ENCODE data around the gene CCDC97. TPM values are rescaled to one million over a fixed set of nuclear protein-coding genes. Genes with fewer than 3 reads are reported as not detected.
"Not testable (repeated sequence)": the region's sequence is repeated elsewhere in the genome, so short reads cannot be mapped to it uniquely, and the experiment has no call there.

CCDC97 gene
- polyA plus RNA-seq, 1 of the 3 experiments (the other 2 are of a cell fraction), result 9.6 TPM

- POLR2A ChIA-PET, result no interaction called here
- no peak overlapping the region for H3K27ac ChIP-seq (ENCODE audit: low read depth in 2 of 2, low read length in 1 of 2)
Observed at GRCh38 chr19:41278478-41278877, 31.5 kb upstream of the CCDC97 start.

GRCh38 chr19:41288673-41289530, 21.1 kb upstream of the CCDC97 start:
- H3K9me2 ChIP-seq, result no peaks in the 10 kb centered on the region
- H3K9me3 ChIP-seq, result no peaks in the 10 kb centered on the region
- no peak for TF ChIP-seq EP300 (IDR thresholded peaks at IDR 0.05; ENCODE audit: borderline replicate concordance in 1 of 2, low read depth in 1 of 2, low read length in 1 of 2)
- no peak for TF ChIP-seq ELF1 (IDR thresholded peaks at IDR 0.05)
- TF ChIP-seq USF2 (IDR thresholded peaks at IDR 0.05; ENCODE audit: borderline replicate concordance, low read depth, low read length), result no peak
- no peak for TF ChIP-seq FOXM1 (IDR thresholded peaks at IDR 0.05; ENCODE audit: low read depth)
- TF ChIP-seq USF1 (IDR thresholded peaks at IDR 0.05; ENCODE audit: borderline replicate concordance, low read depth), result no peak
- TF ChIP-seq NRF1 (IDR thresholded peaks at IDR 0.05; ENCODE audit: low read depth, low read length), result no peak
- no peak for TF ChIP-seq MEF2A (IDR thresholded peaks at IDR 0.05; ENCODE audit: borderline replicate concordance, low read depth)
- TF ChIP-seq FOXJ3 (CRISPR knock-in tag; IDR thresholded peaks at IDR 0.05), result no peak
- TF ChIP-seq RCOR1 (IDR thresholded peaks at IDR 0.05; ENCODE audit: low read length), result no peak
- TF ChIP-seq GATA2 (CRISPR knock-in tag; IDR thresholded peaks at IDR 0.05), result no peak
- no peak for TF ChIP-seq TCF12 (IDR thresholded peaks at IDR 0.05)
- no peak for TF ChIP-seq RFX5 (IDR thresholded peaks at IDR 0.05; ENCODE audit: low read length)
- 97% methylated on average over 3 of the region's 3 CpGs for WGBS (ENCODE audit: low lambda C conversion rate)
- CTCF ChIA-PET, result interaction anchor here (12.4 kb wide), 1 partner anchor 18 kb away, joined by 105 read pairs; no protein-coding TSS in a partner anchor
- peaks cover 3% of the 10 kb centered on the region for H3F3A ChIP-seq (replicated peaks; ENCODE audit: insufficient read depth)
- H3K79me2 ChIP-seq (ENCODE audit: insufficient read depth), result peaks cover 42% of the 10 kb centered on the region; the same call in 1 of the 2 replicates
- peaks cover 72 to 88% of the 10 kb centered on the region in 2 experiments for H3K36me3 ChIP-seq (replicated peaks in 1 of 2; ENCODE audit: control insufficient read depth in 1 of 2, insufficient read depth in 2 of 2, low read length in 1 of 2)
- no peaks in the 10 kb centered on the region for H3K4me1 ChIP-seq (ENCODE audit: control insufficient read depth in 1 of 2, insufficient read depth in 2 of 2, low read depth in 1 of 2, low read length in 1 of 2)
- H3K27me3 ChIP-seq (ENCODE audit: insufficient read depth), result no peaks in the 10 kb centered on the region
- H3K9ac ChIP-seq, result no peak overlapping the region
- no peak for DNase-seq
- POLR2A ChIA-PET, result no interaction called here
- H4K20me1 ChIP-seq (ENCODE audit: insufficient read depth), result no peaks in the 10 kb centered on the region
- no peak overlapping the region for H3K27ac ChIP-seq (ENCODE audit: low read depth in 2 of 2, low read length in 1 of 2)
- H2AFZ ChIP-seq (ENCODE audit: low read depth), result no peak overlapping the region
- H3K4me2 ChIP-seq, result no peak overlapping the region
- no peak overlapping the region for H3K4me3 ChIP-seq (ENCODE audit: low read depth in 2 of 2, low read length in 1 of 2)

More at GRCh38 chr19:41278478-41278877, 31.5 kb upstream of the CCDC97 start:
- Histone ChIP-seq H3K79me2 (ENCODE audit: insufficient read depth) (peaks cover 15% of the 10 kb centered on the region), H2AFZ (ENCODE audit: low read depth) (no peak overlapping the region), H3K9me2 (no peaks in the 10 kb centered on the region), H3K4me1 (ENCODE audit: control insufficient read depth in 1 of 2, insufficient read depth in 2 of 2, low read depth in 1 of 2, low read length in 1 of 2) (no peaks in the 10 kb centered on the region), H3F3A (replicated peaks; ENCODE audit: insufficient read depth) (peaks cover 5% of the 10 kb centered on the region), H3K27me3 (ENCODE audit: insufficient read depth) (no peaks in the 10 kb centered on the region), H3K36me3 (replicated peaks in 1 of 2; ENCODE audit: control insufficient read depth in 1 of 2, insufficient read depth in 2 of 2, low read length in 1 of 2) (peaks cover 81 to 93% of the 10 kb centered on the region in 2 experiments), H4K20me1 (ENCODE audit: insufficient read depth) (0 out of 2 replicates have a peak, but pooled peaks cover 4% of the 10 kb centered on the region), H3K9ac (no peak overlapping the region), H3K4me2 (no peak overlapping the region), H3K4me3 (ENCODE audit: low read depth in 2 of 2, low read length in 1 of 2) (no peak overlapping the region), H3K9me3 (no peaks in the 10 kb centered on the region)
- 100% methylated on average over 2 of the region's 2 CpGs for WGBS (ENCODE audit: low lambda C conversion rate)
- TF ChIP-seq TCF12 (IDR thresholded peaks at IDR 0.05) (no peak), RXRA (IDR thresholded peaks at IDR 0.05; ENCODE audit: borderline replicate concordance, low read depth) (no peak), GABPA (IDR thresholded peaks at IDR 0.05; ENCODE audit: low read depth) (no peak), SMC3 (IDR thresholded peaks at IDR 0.05; ENCODE audit: low read depth, low read length) (no peak), RCOR1 (IDR thresholded peaks at IDR 0.05; ENCODE audit: low read length) (no peak), GATA2 (CRISPR knock-in tag; IDR thresholded peaks at IDR 0.05) (no peak), NRF1 (IDR thresholded peaks at IDR 0.05; ENCODE audit: low read depth, low read length) (no peak), YY1 (IDR thresholded peaks at IDR 0.05; ENCODE audit: low read depth) (no peak), FOSL2 (IDR thresholded peaks at IDR 0.05; ENCODE audit: borderline replicate concordance, low read depth) (no peak), RAD21 (IDR thresholded peaks at IDR 0.05; ENCODE audit: low read length) (no peak), TAF1 (IDR thresholded peaks at IDR 0.05; ENCODE audit: borderline replicate concordance, low read depth, low read length) (no peak), SIN3A (IDR thresholded peaks at IDR 0.05; ENCODE audit: borderline replicate concordance, low read depth, low read length) (no peak), EP300 (IDR thresholded peaks at IDR 0.05; ENCODE audit: borderline replicate concordance in 1 of 2, low read depth in 1 of 2, low read length in 1 of 2) (no peak)
- CTCF ChIA-PET, result interaction anchor here (2.5 kb wide), 1 partner anchor 30 kb away, joined by 10 read pairs; no protein-coding TSS in a partner anchor
- DNase-seq, result no peak

GRCh38 chr19:41289814-41290213, 20.2 kb upstream of the CCDC97 start:
- not testable (repeated sequence) for H4K20me1 ChIP-seq (ENCODE audit: insufficient read depth)

More at GRCh38 chr19:41289814-41290213, 20.2 kb upstream of the CCDC97 start:
- not testable (repeated sequence) for H3F3A ChIP-seq (replicated peaks; ENCODE audit: insufficient read depth); H3K27ac ChIP-seq (ENCODE audit: low read depth in 2 of 2, low read length in 1 of 2); DNase-seq; H3K9me3 ChIP-seq; H3K4me2 ChIP-seq; H3K4me3 ChIP-seq (ENCODE audit: low read depth in 2 of 2, low read length in 1 of 2); H3K4me1 ChIP-seq (ENCODE audit: control insufficient read depth in 1 of 2, insufficient read depth in 2 of 2, low read depth in 1 of 2, low read length in 1 of 2); H3K9ac ChIP-seq; H3K27me3 ChIP-seq (ENCODE audit: insufficient read depth); H2AFZ ChIP-seq (ENCODE audit: low read depth); H3K9me2 ChIP-seq
- ChIA-PET CTCF (interaction anchor here (0.6 to 12.4 kb wide), 2 partner anchors 11 to 17 kb away, joined by 3 to 105 read pairs; no protein-coding TSS in a partner anchor), POLR2A (interaction anchor here (0.5 to 1.1 kb wide), 2 partner anchors 12 to 13 kb away, joined by 3 to 4 read pairs; no protein-coding TSS in a partner anchor)
- 98% methylated on average over 8 of the region's 8 CpGs for WGBS (ENCODE audit: low lambda C conversion rate)
- peaks cover 77 to 89% of the 10 kb centered on the region in 2 experiments for H3K36me3 ChIP-seq (replicated peaks in 1 of 2; ENCODE audit: control insufficient read depth in 1 of 2, insufficient read depth in 2 of 2, low read length in 1 of 2)
- H3K79me2 ChIP-seq (ENCODE audit: insufficient read depth), result peaks cover 42% of the 10 kb centered on the region; the same call in 1 of the 2 replicates

Measured in SK-N-SH (cell line).